ENCODE data around the gene MEI1.

- TF ChIP-seq CTCF (IDR thresholded peaks at IDR 0.05) (peak in 5 of 7 experiments; percentile 92 to 99 (median 97)), POLR2A (IDR thresholded peaks at IDR 0.05) (no peak), EP300 (IDR thresholded peaks at IDR 0.05) (no peak)
Observed at GRCh38 chr22:41697126-41697775, 2.1 kb upstream of the MEI1 start.

Data from stomach (tissue), 4 donors.